ENCODE measurements around the gene AXL. TPM values are rescaled to one million over a fixed set of nuclear protein-coding genes. Genes with fewer than 3 reads are reported as not detected.

The AXL gene
- total and polyA plus RNA-seq, 2 of the 13 experiments (the other 11 are each of a cell fraction or from before 2014, with no cell fraction given): 0.71 to 5.9 TPM

GRCh38 chr19:41263042-41263849 is 44.2 kb downstream of the AXL start (continued):
- no peak for TF ChIP-seq ZNF432 (CRISPR knock-in tag; IDR thresholded peaks at IDR 0.05; ENCODE audit: borderline replicate concordance)
- no peak for TF ChIP-seq KLF11 (CRISPR knock-in tag; IDR thresholded peaks at IDR 0.05)
- TF ChIP-seq ZSCAN30 (CRISPR knock-in tag; IDR thresholded peaks at IDR 0.05): no peak
- TF ChIP-seq ZNF550 (CRISPR knock-in tag; IDR thresholded peaks at IDR 0.05; ENCODE audit: borderline replicate concordance): no peak
- TF ChIP-seq NPAS2 (CRISPR knock-in tag; IDR thresholded peaks at IDR 0.05; ENCODE audit: borderline replicate concordance): no peak
- no peak for TF ChIP-seq KDM6A (CRISPR knock-in tag; IDR thresholded peaks at IDR 0.05; ENCODE audit: low read depth)
- no peak; the same call in 1 of the 2 replicates for TF ChIP-seq ZNF614 (CRISPR knock-in tag; IDR thresholded peaks at IDR 0.05; ENCODE audit: borderline replicate concordance)
- TF ChIP-seq ZNF674 (CRISPR knock-in tag; IDR thresholded peaks at IDR 0.05; ENCODE audit: low read depth): no peak
- TF ChIP-seq MYPOP (CRISPR knock-in tag; IDR thresholded peaks at IDR 0.05): 0 out of 2 replicates have a peak, but pooled peaks have one; percentile 9
- TF ChIP-seq ZNF775 (CRISPR knock-in tag; IDR thresholded peaks at IDR 0.05; ENCODE audit: borderline replicate concordance): no peak
- no peak for TF ChIP-seq HMG20B (CRISPR knock-in tag; conservative IDR thresholded peaks at IDR 0.05)
- TF ChIP-seq ZNF317 (CRISPR knock-in tag; IDR thresholded peaks at IDR 0.05): no peak
- TF ChIP-seq ZNF749 (CRISPR knock-in tag; IDR thresholded peaks at IDR 0.05; ENCODE audit: borderline replicate concordance): no peak
- TF ChIP-seq MXI1 (IDR thresholded peaks at IDR 0.05; ENCODE audit: borderline replicate concordance, low read depth, low read length): no peak
- no peak for TF ChIP-seq ZNF891 (CRISPR knock-in tag; IDR thresholded peaks at IDR 0.05)
- no peak for TF ChIP-seq ZNF569 (CRISPR knock-in tag; IDR thresholded peaks at IDR 0.05; ENCODE audit: borderline replicate concordance)
- no peak for TF ChIP-seq ZNF564 (CRISPR knock-in tag; IDR thresholded peaks at IDR 0.05)
- no peak for TF ChIP-seq ZNF546 (CRISPR knock-in tag; conservative IDR thresholded peaks at IDR 0.05)
- TF ChIP-seq RBM22 (optimal IDR thresholded peaks at IDR 0.05; ENCODE audit: low read length): peak; percentile 67
- TF ChIP-seq CHD2 (IDR thresholded peaks at IDR 0.05; ENCODE audit: low read depth, low read length): no peak
- no peak for TF ChIP-seq TFE3 (CRISPR knock-in tag; IDR thresholded peaks at IDR 0.05)
- TF ChIP-seq SMARCC2 (IDR thresholded peaks at IDR 0.05): no peak
- no peak for TF ChIP-seq SUZ12 (IDR thresholded peaks at IDR 0.05; ENCODE audit: low read depth, low read length)
- no peak for TF ChIP-seq ARID2 (CRISPR knock-in tag; IDR thresholded peaks at IDR 0.05; ENCODE audit: borderline replicate concordance)
- no peak for TF ChIP-seq ZNF296 (CRISPR knock-in tag; conservative IDR thresholded peaks at IDR 0.05)
- TF ChIP-seq ZNF7 (CRISPR knock-in tag; IDR thresholded peaks at IDR 0.05): no peak
- TF ChIP-seq ZNF670 (CRISPR knock-in tag; IDR thresholded peaks at IDR 0.05; ENCODE audit: borderline replicate concordance): no peak
- TF ChIP-seq KAT7 (CRISPR knock-in tag; IDR thresholded peaks at IDR 0.05; ENCODE audit: borderline replicate concordance): no peak
- TF ChIP-seq PTBP1 (IDR thresholded peaks at IDR 0.05; ENCODE audit: low read depth, low read length, poor library complexity, severe bottlenecking): no peak
- no peak for TF ChIP-seq ZNF552 (CRISPR knock-in tag; IDR thresholded peaks at IDR 0.05; ENCODE audit: borderline replicate concordance)
- TF ChIP-seq PHF8 (CRISPR knock-in tag; IDR thresholded peaks at IDR 0.05): peak; percentile 30; the same call in 1 of the 2 replicates

All from HepG2 (cell line).